Stimulated activated CD4-positive, alpha-beta T cell treated with anti-CD3 and anti-CD28 coated beads, Interleukin-1b, Interleukin-23, amount 100 ng/mL, for 4 hours (primary cell): ENCODE measurements around the gene OAS2.
"Not testable (repeated sequence)": the region's sequence is repeated elsewhere in the genome, so short reads cannot be mapped to it uniquely, and the experiment has no call there.

Experiments
- DNase-seq, 2 donors: peaks; one replicate each; pipeline ENCODE4 v3.0.0-alpha.2; 2020; ENCODE audit warnings: low read depth in 2 of 2

The OAS2 gene

DNA sequence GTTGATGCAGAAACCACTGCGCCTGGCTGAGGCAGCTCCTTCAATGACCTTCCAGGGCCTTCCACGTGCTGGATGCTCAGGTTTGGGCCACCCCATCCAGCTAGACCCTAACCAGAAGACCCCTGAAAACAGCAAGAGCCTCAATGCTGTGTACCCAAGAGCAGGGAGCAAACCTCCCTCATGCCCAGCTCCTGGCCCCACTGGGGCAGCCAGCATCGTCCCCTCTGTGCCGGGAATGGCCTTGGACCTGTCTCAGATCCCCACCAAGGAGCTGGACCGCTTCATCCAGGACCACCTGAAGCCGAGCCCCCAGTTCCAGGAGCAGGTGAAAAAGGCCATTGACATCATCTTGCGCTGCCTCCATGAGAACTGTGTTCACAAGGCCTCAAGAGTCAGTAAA lies 29.5 kb upstream of the OAS2 start:
- no peak for DNase-seq

DNA sequence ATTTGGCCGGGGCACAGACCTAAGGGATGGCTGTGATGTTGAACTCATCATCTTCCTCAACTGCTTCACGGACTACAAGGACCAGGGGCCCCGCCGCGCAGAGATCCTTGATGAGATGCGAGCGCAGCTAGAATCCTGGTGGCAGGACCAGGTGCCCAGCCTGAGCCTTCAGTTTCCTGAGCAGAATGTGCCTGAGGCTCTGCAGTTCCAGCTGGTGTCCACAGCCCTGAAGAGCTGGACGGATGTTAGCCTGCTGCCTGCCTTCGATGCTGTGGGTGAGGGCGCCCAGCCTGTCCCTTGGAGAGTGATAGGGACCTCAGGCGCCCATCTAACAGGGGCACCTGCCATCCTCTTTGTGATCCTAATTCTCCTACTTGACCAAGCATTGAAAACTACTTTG lies 27.6 kb upstream of the OAS2 start:
- DNase-seq = no peak

DNA sequence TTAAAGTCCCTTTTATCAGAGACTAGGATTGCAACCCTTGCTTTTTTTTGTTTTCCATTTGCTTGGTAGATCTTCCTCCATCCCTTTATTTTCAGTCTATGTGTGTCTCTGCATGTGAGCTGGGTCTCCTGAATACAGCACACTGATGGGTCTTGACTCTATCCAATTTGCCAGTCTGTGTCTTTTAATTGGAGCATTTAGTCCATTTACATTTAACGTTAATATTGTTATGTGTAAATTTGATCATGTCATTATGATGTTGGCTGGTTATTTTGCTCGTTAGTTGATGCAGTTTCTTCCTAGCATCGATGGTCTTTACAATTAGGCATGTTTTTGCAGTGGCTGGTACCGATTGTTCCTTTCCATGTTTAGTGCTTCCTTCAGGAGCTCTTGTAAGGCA lies 21.2 kb upstream of the OAS2 start:
- not testable (repeated sequence) for DNase-seq

DNA sequence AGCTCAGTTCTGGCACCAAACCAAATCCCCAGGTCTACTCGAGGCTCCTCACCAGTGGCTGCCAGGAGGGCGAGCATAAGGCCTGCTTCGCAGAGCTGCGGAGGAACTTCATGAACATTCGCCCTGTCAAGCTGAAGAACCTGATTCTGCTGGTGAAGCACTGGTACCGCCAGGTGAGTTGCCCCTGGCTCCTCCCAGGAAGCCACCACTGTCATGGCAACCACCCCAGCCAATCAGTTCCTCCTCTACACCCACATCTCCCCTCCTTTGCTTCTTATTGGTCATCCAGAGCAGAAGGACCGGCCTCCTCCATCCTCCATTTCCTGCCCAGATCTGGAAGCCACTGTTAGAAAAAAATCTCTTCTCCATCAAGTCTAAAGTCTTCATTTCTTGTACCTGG lies 17.2 kb upstream of the OAS2 start:
- no peak for DNase-seq

DNA sequence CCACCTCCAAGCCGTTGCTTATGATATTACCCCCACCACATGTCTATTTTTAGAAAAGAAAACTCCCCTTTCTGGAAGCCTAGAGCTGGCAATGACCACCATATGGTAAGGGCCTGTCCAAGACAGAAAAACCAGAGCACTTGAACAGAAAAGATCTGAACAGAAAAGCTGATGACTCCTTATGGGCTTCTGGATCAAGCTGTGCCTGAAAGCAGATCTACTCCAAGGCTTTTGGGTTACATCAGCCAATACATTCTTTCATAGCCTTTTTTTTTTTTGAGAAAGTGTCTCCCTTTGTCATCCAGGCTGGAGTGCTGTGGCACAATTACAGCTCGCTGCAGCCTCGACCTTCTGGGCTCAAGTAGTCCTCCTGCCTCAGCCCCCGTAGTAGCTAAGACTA lies 16.8 kb upstream of the OAS2 start:
- no peak for DNase-seq

DNA sequence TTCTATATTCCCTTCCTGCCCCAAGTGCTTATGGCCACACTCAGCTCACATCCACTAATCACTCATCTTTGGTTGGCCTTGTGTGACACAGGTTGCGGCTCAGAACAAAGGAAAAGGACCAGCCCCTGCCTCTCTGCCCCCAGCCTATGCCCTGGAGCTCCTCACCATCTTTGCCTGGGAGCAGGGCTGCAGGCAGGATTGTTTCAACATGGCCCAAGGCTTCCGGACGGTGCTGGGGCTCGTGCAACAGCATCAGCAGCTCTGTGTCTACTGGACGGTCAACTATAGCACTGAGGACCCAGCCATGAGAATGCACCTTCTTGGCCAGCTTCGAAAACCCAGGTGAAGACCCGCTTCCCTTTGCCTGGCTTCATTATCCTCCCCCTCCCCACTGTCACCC lies 15.8 kb upstream of the OAS2 start:
- no peak for DNase-seq

DNA sequence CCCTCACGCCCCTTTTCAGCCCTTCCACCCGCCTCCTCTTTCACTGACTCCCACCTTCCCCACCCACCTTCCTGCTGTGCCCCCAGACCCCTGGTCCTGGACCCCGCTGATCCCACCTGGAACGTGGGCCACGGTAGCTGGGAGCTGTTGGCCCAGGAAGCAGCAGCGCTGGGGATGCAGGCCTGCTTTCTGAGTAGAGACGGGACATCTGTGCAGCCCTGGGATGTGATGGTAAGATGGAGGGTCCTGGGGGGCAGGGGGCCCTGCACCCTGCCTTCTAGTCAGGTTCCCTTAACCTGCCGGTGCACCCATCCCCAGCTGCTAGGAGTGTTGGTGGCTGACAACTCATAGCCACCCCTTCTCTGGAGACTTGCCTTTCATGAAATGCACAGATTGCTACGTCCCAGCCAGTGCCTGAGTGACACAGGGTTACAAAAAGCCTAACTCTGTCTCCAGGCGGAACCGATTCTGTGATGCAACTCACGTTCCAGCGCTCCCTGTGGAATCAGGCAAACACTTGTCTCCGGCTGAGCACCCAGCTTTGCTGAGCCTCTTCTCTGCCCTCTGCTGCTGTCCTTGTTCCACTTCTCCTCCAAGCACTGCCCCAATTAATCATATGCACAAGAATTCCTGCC lies 15.0 kb upstream of the OAS2 start:
- no peak for DNase-seq

DNA sequence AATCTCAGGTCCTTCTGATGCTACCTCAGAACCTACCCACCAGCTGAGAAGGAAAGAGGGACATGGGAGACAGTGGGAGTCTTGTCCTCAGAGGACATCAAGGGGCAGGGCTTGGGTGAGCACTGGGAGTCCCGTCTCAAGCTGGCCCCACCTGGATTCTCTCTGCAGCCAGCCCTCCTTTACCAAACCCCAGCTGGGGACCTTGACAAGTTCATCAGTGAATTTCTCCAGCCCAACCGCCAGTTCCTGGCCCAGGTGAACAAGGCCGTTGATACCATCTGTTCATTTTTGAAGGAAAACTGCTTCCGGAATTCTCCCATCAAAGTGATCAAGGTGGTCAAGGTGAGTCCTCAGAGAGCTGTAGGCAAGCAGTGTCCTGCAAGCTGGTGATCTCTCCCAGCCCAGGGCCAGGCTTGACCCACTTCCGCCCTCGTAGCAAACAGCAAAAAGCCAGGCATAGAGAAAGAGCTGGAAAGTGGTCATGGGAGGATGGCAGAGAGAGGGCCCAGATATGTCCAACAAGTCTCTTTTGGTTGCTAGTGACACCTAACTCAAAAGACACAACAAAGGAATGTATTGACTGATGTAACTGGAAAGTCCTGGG lies 14.2 kb upstream of the OAS2 start:
- DNase-seq = no peak

DNA sequence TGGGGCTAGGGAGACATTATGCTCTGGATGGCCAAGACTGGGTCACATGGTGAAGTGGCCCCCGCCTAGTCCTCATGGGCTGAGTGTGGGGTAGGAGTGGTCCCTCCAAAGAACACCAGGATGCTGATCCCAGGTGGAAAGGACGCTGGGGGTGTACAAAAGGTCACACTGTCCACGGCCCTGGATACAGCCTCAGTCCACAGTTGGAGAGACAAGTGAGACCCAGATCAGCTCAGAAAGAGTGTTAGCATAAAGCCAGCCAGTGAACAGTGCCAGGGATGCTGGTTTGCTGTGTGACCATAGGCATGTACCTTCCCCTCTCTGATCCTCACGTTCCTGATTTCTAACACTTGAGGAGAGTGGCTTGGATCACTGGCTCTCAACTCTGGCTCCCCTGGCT lies 13.4 kb upstream of the OAS2 start:
- DNase-seq = no peak

DNA sequence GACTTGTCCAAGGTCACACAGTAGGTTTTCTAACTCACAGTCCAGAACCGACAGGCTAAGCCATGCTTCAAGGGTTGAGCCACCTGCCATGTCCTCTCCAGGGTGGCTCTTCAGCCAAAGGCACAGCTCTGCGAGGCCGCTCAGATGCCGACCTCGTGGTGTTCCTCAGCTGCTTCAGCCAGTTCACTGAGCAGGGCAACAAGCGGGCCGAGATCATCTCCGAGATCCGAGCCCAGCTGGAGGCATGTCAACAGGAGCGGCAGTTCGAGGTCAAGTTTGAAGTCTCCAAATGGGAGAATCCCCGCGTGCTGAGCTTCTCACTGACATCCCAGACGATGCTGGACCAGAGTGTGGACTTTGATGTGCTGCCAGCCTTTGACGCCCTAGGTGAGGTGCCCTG lies 12.7 kb upstream of the OAS2 start:
- DNase-seq = no peak

DNA sequence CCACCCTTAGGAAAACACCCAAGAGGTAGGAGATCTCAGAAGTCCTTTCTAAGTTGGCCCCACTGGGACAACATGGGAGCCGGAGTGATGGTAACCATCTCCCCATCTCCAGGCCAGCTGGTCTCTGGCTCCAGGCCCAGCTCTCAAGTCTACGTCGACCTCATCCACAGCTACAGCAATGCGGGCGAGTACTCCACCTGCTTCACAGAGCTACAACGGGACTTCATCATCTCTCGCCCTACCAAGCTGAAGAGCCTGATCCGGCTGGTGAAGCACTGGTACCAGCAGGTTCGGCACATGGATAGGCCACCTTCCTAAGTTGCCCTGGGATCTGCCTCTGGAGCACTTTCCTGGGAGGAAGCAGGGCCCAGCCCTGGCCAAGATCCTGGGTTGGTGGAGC lies 11.0 kb upstream of the OAS2 start:
- DNase-seq = no peak

DNA sequence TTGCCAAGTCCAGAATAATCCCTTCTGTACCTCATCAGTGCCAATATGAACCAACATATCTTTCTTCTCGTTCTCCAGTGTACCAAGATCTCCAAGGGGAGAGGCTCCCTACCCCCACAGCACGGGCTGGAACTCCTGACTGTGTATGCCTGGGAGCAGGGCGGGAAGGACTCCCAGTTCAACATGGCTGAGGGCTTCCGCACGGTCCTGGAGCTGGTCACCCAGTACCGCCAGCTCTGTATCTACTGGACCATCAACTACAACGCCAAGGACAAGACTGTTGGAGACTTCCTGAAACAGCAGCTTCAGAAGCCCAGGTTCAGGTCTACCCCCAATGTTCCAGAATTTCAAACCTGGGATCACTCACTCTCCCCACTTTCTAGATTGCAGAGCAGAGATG lies 10.5 kb upstream of the OAS2 start:
- DNase-seq = no peak

DNA sequence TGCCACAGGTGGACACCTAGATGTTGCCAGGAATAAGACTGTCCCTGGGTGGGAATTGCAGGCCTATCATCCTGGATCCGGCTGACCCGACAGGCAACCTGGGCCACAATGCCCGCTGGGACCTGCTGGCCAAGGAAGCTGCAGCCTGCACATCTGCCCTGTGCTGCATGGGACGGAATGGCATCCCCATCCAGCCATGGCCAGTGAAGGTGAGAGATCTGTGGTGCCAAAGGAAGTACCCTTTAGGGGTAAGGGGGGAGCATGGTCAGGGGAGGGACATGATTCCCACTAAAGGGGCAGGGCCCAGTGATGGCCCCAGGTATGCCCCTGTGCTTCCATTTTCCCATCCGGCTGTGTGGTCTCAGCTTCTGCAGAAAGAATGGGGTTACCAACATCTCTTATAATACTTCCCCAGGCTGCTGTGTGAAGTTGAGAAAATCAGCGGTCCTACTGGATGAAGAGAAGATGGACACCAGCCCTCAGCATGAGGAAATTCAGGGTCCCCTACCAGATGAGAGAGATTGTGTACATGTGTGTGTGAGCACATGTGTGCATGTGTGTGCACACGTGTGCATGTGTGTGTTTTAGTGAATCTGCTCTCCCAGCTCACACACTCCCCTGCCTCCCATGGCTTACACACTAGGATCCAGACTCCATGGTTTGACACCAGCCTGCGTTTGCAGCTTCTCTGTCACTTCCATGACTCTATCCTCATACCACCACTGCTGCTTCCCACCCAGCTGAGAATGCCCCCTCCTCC lies 8.6 kb upstream of the OAS2 start:
- no peak for DNase-seq

DNA sequence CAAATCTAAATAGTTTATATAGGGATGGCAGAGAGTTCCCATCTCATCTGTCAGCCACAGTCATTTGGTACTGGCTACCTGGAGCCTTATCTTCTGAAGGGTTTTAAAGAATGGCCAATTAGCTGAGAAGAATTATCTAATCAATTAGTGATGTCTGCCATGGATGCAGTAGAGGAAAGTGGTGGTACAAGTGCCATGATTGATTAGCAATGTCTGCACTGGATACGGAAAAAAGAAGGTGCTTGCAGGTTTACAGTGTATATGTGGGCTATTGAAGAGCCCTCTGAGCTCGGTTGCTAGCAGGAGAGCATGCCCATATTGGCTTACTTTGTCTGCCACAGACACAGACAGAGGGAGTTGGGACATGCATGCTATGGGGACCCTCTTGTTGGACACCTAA lies 7.9 kb upstream of the OAS2 start:
- no peak for DNase-seq

DNA sequence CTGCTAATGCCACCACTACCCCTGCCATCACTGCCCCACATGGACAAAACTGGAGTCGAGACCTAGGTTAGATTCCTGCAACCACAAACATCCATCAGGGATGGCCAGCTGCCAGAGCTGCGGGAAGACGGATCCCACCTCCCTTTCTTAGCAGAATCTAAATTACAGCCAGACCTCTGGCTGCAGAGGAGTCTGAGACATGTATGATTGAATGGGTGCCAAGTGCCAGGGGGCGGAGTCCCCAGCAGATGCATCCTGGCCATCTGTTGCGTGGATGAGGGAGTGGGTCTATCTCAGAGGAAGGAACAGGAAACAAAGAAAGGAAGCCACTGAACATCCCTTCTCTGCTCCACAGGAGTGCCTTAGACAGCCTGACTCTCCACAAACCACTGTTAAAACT lies 7.1 kb upstream of the OAS2 start:
- no peak for DNase-seq

DNA sequence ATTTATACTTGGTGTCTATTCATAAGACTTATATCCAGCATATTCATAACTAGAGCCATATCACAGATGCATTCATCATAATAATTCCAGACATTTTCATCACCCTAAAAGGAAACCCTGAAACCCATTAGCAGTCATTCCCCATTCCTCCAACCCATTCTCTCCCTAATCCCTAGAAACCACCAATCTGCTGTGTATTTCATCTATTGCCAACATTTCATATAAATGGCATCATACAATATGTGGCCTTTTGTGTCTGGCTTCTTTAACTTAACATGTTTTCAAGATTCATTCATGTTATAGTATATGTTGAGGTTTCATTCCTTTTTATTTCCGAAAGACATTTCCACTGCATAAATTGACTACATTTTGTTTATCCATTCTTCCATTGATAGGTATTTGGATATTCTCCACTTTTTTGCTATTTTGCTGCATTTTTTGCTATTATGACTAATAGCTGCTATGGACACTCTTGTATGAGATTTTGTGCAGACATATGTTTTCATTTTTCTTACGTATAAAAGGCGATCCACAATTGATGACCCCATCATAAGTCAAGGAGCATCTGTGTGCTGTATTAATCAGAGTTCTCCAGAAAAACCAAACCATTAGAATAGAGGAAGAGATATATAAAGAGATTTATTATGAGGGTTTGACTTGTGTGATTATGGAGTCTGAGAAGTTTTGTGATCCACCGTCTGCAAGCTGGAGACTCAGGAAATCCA lies 5.1 kb upstream of the OAS2 start:
- no peak for DNase-seq

DNA sequence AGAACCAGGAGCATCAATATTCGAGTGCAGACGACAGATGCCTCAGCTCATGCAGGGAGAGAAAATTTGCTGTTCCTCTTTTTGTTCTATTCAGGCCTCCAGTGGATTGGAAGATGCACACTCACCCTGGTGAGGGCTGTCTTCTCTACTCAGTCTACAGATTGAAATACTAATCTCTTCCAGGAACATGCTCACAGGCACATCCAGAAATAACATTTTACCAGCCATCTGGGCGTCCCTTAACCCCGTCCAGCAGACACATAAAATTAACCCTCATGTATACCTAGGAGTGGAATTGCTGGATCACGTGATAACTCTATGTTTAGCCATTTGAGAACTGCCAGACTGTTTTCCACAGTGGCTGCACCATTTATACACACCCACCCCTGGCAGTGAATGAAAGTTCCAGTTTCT lies 4.5 kb upstream of the OAS2 start:
- DNase-seq = no peak

DNA sequence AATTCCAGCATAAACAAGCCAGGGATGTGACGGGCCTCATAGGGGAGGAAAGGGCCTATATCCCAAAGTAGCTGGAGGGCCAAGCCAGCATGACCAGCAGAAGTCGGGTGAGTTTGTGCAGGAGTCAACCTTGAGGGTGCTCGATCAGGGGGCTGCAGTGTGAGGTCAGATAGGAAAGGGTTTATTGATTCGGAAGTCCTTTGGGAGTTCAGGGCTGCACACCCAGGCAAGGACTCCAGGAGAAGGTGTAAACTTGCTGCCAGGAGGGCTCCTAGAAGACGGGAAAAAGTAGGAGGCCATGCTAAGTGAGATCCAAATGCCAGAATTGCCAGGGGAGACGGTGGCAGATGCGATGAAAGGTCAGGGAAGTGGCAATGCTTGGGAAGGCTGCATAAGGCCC lies 3.4 kb upstream of the OAS2 start:
- DNase-seq = no peak

DNA sequence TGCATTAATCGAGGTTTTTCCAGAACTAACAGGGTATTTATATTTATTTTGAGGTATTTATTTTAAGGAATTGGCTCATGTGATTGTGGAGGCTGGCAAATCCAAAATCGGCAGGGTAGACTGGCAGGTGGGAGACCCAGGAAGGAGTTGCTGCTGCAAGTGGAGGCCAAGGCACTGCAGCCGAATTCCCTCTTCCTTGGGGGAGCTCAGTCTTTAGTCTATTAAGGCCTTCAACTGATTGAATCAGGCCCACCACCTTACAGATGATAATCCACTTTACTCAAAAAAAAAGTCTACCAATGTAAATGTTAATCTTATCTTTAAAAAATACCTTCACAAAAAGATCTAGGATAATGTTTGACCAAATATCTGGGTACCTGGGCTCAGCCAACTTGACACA lies 1.2 kb upstream of the OAS2 start:
- no peak for DNase-seq

DNA sequence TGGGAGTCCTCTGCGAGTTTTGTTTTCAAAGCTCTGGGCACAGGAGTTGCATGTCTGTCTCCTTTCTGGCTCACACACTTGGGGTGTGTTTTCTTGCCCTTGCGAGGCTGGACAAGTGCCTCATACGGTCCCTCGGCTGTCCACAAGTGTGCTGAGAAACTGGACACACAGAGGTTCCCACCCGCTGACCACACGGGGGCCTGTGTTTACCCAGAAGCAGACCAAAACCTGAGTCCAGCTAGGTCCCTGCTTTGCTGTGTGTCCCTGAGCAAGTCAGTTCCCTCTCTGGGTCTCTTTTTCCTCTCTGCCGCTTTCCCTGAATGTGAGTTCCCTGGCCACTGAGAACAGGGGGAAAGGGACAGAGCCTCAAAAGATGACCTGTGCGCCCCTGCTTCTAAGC lies 678 bp upstream of the OAS2 start:
- DNase-seq = no peak

DNA sequence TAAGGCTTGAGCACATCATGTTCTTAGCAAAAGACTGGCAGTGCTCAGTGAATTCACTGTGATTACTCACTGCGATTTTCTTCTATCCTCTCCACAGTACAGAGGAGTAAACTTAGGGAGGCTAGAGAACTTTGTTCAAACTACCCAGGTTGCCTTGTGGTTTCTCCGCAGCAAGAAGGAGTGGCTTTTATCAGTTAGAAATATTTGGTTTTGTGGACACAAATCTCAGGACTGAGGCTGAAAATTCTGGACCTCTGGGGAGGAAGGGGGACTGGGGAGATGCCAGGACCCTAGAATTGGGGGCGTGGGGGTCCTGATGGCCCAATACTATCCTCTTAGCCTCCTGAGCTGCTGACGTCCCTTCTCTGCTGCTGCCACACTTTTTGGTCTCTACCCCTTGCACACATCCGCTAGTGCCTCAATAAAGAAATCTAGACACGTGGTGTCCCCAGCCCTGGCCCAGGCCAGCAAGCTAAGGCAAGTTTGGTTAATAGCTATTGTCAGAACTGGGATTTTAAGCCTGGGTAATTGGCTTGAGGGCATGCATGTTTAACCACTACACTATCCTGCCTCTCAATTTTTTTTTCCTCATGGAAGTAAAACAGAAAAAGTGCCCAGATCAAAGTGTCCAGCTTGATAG lies 842 bp downstream of the OAS2 start:
- peak; percentile 15 to 36 for DNase-seq

DNA sequence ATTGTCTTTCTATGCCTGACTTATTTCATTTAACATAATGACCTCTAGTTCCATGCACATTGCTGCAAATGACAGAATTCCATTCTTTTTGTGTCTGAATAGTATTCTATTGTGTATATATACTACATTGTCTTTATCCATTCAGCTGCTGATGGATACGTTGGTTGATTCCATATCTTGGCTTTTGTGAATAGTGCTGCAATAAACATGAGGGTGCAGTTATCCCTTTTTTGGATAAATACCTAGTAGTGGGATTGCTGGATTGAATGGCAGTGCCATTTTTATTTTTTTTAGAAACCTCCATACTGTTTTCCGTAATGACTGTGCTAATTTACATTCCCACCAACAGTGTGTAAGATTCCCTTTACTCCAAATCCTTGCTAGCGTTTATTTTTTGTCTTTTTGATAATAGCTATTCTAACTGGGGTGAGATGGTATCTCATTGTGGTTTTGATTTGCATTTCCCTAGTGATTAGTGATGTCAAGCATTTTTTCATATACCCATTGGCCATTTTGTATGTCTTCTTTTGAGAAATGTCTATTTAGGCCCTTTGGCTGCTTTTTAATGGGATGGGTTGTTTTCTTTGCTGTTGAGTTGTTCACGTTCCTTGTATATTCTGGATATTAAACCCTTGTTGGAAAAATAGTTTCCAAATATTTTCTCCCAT lies 2.3 kb downstream of the OAS2 start:
- DNase-seq = no peak
